Activated naive CD4-positive, alpha-beta T cell treated with anti-CD3 and anti-CD28 coated beads, Interleukin-2, amount 50 U/mL, for 72 hours (primary cell): Measurements from ENCODE around the gene ARL15. TPM values are rescaled to one million over a fixed set of nuclear protein-coding genes. Genes with fewer than 3 reads are reported as not detected.

Experiments
- ATAC-seq, 2 donors: fragments of 150-1000 bp; cut with Tn5 transposase; 2 replicates each; pipeline ENCODE4 v1.10.0; 2021; ENCODE audit warnings: mild to moderate bottlenecking in 2 of 2, moderate library complexity in 2 of 2
- DNase-seq, 2 donors: peaks; one replicate each; pipeline ENCODE4 v3.0.0; 2021 to 2022; ENCODE audit warnings: low spot score in 2 of 2
- H3K27ac Mint-ChIP-seq, 2 donors: one replicate each; pipeline ENCODE4 v1.8.0; 2022; ENCODE audit warnings: mild to moderate bottlenecking in 2 of 2, mixed read lengths in 2 of 2
- H3K36me3 Mint-ChIP-seq, 2 donors: one replicate each; pipeline ENCODE4 v1.8.0; 2022; ENCODE audit warnings: mixed read lengths in 2 of 2
- H3K9me3 Mint-ChIP-seq, 2 donors: one replicate each; pipeline ENCODE4 v1.8.0; 2022; ENCODE audit warnings: mixed read lengths in 2 of 2
- total RNA-seq, 2 donors: library from RNA; stranded (reverse); gene quantifications; one replicate each; pipeline ENCODE4 v1.2.3, GENCODE V29; 2022

Gene ARL15
- total RNA-seq, 2 donors from 2014 or later = 7.1 to 10.2 TPM

DNA sequence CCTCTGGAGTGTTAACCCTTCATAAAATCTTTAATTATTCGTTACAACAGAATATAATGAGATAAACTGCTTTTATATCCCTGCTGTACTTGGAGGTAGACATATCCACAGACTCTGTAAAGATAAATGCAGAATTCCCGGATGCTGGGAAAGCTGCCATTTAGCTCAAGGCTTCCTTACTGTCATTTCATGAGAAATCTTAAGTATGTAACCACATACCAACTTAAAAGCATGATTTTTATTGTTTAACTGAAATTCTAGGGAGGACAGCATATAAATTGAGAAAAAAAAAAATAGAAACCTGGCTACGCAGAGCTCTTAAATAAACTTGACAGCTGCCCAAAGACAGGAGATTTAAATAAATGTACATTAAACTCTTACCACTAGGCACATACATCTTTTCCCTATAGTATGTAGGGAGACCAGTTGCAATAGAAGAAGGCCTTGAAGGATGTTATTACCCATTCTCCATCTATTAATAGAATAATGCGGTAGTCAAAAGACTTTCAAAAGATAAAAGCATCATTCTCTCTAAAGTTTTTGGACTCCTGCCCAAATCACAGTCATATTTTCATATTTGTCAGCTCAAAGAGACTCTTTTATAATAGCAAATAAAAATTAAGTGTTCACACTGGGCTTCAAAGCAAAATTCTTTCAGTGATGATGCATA lies 376.1 kb downstream of the ARL15 start:
- Mint-ChIP-seq H3K27ac (no peak overlapping the region), H3K36me3 (no peaks in the 10 kb centered on the region), H3K9me3 (no peaks in the 10 kb centered on the region)
- DNase-seq (no peak), ATAC-seq (no peak)

DNA sequence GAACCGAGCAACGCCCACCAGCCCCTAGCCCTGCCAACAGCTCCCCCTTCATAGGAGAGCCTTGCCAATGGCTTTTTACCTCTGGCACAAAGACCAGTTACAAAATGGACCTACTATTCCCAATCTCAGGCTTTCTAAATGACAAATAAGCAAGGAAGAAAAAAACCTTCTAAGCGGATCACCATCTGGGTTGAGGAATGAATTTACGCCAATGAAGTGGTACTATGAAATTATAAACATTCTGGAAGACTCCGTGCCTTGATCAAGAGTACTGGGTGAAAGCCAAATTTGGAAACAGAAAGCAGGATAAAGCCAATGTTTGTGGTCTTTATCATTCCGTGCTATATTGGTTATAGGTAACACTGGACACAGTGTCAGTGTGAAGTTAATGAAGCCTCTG lies 378.0 kb downstream of the ARL15 start:
- Mint-ChIP-seq H3K36me3 (no peaks in the 10 kb centered on the region), H3K27ac (no peak overlapping the region), H3K9me3 (no peaks in the 10 kb centered on the region)
- no peak for ATAC-seq
- DNase-seq = no peak

DNA sequence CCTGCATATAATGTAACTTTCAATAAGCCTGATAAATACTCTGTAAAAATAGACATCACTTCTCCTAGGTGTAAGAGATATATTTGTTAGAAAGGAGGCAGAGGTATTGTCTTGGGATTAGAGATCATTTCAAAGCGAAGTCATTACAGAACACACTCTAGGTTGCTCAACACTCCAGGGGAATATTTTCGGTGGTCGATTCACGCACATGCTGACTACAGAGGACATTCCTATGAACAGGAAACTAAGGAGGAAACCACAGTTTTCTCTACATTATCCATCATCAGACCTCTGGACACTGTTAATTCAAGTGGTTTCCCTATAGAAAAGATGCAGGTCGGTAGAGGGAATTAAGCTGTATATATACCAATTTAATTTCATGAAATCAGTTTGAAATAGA lies 379.9 kb downstream of the ARL15 start:
- ATAC-seq (no peak), DNase-seq (no peak)
- no peaks in the 10 kb centered on the region for H3K36me3 Mint-ChIP-seq
- no peaks in the 10 kb centered on the region for H3K9me3 Mint-ChIP-seq
- no peak overlapping the region for H3K27ac Mint-ChIP-seq

DNA sequence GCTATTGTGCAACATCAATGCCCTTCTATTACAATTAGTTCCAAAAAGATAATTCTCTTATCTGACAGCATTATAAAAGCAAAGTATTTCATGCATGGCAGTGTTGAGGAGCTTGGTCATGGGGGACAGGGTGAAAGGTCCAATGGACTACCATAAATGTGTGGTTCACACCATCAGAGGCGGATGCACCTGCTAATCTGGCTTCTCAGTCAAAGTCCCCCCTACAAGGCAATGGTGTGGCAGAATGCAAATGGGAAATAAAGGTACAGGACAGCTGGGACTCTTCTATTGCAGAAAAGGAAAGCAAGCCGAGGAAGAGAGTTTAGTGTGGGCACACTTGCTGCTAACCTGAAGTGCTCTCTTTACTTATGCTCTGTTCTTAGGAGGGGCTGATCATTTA lies 380.8 kb downstream of the ARL15 start:
- no peak for DNase-seq
- Mint-ChIP-seq H3K9me3 (no peaks in the 10 kb centered on the region), H3K36me3 (no peaks in the 10 kb centered on the region), H3K27ac (no peak overlapping the region)
- no peak for ATAC-seq

DNA sequence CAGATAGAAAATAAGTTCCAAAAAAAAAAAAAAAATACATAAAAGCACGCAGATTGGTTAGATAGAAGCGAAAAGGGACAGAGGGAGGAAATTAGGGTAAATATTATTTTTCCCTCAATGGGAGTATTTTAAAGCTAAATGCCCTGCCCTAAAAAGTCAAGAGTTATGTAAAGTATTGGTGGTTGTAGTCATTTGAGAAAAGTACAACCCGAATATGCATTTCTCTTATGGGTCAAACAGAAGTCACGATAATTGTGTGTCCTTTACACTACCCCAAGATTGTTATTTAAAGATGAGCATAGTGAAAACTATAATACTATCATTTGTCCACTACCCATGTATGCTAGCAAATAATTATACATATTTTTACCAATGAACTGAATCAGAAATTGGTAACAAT lies 381.2 kb downstream of the ARL15 start:
- ATAC-seq = no peak
- no peaks in the 10 kb centered on the region for H3K36me3 Mint-ChIP-seq
- no peak for DNase-seq
- H3K9me3 Mint-ChIP-seq = no peaks in the 10 kb centered on the region
- no peak overlapping the region for H3K27ac Mint-ChIP-seq

DNA sequence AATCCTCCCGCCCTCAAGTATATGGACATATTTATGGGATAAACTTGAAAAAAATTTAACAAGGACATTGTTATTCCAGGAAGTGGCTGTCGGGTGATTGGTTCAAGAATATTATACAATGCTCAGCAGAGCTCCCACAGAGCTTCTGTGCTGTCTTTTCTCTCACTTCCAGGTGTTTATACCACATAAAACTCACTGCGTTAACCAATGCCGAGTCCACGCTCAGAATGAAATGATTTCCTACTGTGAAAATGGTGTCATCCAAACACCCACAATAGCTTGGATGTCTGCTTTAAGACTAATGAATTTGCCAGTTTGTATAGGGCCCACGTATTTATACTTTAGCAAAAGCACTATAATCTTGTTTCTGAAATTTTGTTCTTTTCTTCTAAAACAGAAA lies 381.7 kb downstream of the ARL15 start:
- no peak overlapping the region for H3K27ac Mint-ChIP-seq

DNA sequence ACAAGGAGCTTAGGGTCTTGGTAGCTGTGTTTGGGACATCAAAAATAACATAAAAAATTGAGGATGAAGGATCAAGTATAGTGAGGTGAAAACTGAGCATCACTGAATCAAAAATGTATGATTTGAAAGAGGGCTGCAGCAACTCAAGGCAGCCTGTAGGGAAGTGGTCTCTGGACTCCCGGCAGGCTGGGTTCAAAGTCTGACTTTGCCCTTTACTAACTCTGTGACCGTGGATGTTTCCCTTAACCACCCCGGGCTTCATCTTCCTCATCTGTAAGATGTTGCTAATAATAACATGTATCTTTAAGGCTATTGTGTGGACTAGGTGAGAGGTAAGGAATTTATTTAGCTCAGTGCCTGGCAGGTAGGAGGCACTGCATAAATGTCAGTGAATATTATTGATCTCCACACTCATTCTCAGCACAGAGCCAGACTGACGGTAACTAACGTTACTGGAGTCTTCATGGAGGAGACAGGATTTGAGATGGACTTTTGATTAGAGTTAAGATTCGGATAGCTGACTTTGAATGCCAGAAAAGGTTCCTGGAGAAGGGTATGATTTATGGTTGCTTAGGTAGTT lies 382.6 kb downstream of the ARL15 start:
- Mint-ChIP-seq H3K27ac (no peak overlapping the region), H3K36me3 (no peaks in the 10 kb centered on the region), H3K9me3 (no peaks in the 10 kb centered on the region)
- no peak for DNase-seq
- ATAC-seq = no peak

More for the DNA sequence above, 381.7 kb downstream of the ARL15 start:
- H3K36me3 Mint-ChIP-seq = no peaks in the 10 kb centered on the region
- ATAC-seq (no peak), DNase-seq (no peak)
- no peaks in the 10 kb centered on the region for H3K9me3 Mint-ChIP-seq

DNA sequence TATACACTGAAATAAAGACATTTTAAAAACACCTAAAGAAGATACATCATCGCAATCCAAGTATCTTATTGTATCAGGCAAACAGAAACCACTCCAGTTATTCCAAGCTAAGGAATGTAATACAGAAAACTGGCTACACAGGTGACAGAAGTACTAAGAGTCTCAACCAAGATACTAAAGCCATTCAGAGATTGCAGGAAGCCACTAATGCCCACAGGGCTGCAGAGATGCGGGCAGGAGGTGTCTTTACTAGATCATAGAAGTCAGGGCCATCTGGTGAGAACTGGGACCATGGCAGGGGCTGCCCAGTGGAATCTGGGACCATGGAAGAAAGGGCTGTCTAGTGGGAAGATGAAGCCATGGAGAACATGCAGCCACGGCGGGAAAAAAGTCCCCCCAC lies 384.3 kb downstream of the ARL15 start:
- H3K9me3 Mint-ChIP-seq = no peaks in the 10 kb centered on the region

DNA sequence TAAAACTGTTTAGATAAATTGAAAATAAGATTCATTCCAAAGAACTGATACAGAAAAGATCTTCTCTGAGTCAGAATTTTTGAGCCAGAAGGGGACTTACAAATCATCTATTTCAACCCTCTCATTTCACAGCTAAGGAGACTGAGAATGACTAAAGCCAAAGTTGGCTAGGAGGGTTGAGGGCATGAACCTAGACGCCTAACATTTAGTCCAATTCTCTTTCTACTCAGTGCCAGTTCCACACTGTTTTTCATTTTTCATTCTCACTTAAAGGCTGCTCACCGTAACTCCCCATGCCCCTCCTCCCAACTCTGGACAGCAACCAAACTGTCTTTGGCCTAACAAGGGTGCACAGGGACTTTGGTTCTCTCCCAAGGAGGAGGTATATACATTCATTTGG lies 386.0 kb downstream of the ARL15 start:
- Mint-ChIP-seq H3K9me3 (no peaks in the 10 kb centered on the region), H3K36me3 (no peaks in the 10 kb centered on the region), H3K27ac (peak overlapping the region in 1 of 2 donors; percentile 13)
- DNase-seq (no peak), ATAC-seq (no peak)

More for the DNA sequence above, 384.3 kb downstream of the ARL15 start:
- ATAC-seq (no peak), DNase-seq (no peak)
- H3K27ac Mint-ChIP-seq = no peak overlapping the region
- no peaks in the 10 kb centered on the region for H3K36me3 Mint-ChIP-seq

DNA sequence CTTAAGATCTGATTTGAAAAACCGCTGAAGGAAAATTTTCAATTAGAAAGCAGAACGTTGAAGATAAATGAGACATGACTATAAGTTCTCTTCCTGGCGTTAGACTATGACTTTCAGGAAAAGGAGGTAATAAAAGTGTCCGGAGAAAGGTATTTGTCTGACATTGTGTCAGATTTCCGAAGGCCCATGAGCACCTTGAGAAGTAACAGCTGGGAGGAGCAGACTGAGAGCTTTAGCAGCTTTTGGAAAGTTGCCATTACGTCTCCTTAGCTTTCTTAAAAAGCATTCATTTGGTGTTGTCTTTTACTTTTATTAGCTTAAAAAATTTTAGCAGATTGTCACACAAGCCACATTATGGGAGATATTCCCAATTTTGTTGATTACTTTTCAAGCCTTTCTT lies 386.4 kb downstream of the ARL15 start:
- ATAC-seq = no peak
- H3K9me3 Mint-ChIP-seq = no peaks in the 10 kb centered on the region
- H3K27ac Mint-ChIP-seq = no peak overlapping the region
- DNase-seq = no peak
- H3K36me3 Mint-ChIP-seq = no peaks in the 10 kb centered on the region

DNA sequence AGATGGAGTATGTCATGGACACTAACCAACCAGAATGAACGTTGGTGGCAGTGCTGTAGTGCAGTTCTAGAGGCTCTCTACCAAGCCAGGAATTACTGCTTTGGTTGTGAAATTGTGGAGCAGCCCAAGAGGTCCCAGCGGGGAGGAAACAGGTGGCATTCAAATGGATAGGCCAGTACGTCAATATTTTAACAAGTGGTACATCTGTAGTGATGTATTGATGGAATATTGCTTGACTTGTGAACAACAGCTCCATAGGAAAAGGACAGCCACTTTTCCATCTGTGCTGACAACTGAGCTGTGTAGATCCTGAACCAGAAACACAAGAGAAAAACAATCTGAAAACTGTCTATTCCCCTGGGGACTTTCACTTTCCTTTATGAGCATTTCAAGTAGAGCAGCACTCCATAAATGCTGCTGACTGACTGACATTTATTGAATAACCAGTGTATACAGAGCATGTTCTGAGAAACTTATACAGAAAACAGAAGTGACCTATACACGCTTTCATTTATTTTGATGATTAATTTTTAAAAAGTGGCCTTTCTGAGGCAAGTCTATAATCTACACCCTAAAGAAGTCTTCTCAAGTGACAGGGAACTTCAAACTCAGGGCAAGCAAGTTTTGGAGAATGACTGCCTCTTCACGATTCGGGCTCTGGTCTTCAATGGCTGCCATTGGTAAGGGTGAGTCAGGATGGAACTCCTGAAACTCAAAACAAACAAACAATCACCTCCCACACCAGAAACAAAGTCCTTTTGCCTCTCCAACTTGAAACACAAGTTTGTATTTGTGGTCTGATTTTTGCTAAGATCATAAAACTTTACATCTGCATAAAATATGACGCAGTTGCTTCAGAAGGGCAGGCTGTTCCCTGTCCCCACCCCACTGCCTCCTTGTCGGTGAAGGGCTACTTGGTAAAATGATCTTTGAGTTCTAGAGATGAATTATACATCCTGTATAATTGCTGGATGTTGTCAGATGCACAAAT lies 387.6 kb downstream of the ARL15 start:
- Mint-ChIP-seq H3K36me3 (no peaks in the 10 kb centered on the region), H3K27ac (no peak overlapping the region), H3K9me3 (no peaks in the 10 kb centered on the region)
- ATAC-seq (no peak), DNase-seq (no peak)

DNA sequence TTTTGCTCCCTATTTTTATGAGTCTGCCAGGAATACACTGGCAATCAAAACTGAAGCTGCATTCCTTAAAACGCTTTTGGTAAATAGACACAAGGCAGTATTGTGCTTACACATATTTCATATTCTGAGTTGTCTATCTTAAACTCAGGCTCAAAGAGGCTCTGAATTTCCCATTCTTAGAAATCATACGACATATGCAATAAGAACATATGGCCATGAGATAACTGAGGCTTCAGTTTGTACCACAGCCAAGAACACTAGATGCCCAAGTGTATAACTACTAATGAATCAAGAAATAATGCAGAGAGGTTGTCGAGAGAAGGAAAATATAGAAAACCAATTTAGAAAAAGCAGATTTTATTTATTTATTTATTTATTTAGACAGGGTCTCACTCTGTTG lies 392.5 kb downstream of the ARL15 start:
- ATAC-seq (no peak), DNase-seq (no peak)
- H3K27ac Mint-ChIP-seq = no peak overlapping the region
- H3K9me3 Mint-ChIP-seq = no peaks in the 10 kb centered on the region
- H3K36me3 Mint-ChIP-seq = no peaks in the 10 kb centered on the region

DNA sequence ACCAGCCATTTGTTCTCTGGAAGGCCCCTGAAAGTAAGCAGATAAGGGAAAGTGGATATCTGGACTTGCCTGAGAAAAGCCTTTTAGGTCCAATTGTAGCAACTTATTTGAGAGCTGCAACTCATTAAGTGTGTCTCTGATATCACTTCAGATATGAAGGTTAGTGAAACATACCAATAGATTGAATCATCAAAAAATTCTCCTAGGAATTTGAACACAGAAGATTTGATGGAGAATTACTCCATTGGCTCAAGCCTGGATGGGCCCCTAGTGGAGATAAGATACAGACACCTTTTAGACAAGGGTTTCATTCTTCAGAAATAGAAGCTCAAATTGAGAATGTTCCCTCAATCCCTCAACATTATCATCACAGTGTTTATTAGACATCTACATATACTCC lies 393.3 kb downstream of the ARL15 start:
- no peak for ATAC-seq
- H3K36me3 Mint-ChIP-seq = no peaks in the 10 kb centered on the region
- DNase-seq = no peak

DNA sequence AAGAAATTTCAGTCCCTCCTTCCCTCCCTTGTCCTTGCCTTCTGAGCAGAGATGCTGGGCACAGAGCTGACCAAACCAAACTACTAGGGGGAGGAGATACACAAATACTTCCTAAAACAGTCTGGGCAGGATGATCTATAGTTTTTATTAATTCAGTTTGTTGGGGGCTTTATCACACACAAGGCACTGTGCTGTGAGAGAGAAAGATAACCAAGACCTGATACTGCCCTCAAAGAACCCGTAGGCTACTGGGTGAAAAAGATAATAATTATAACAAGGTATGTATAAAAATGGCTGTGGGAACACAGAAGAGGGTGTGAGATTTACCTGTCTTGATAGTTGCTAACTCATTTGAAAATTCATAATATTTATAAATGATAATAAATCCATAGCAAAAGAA lies 395.3 kb downstream of the ARL15 start:
- H3K27ac Mint-ChIP-seq = no peak overlapping the region
- H3K36me3 Mint-ChIP-seq = no peaks in the 10 kb centered on the region
- ATAC-seq (no peak), DNase-seq (no peak)
- H3K9me3 Mint-ChIP-seq = no peaks in the 10 kb centered on the region

More for the DNA sequence above, 393.3 kb downstream of the ARL15 start:
- Mint-ChIP-seq H3K9me3 (no peaks in the 10 kb centered on the region), H3K27ac (no peak overlapping the region)

DNA sequence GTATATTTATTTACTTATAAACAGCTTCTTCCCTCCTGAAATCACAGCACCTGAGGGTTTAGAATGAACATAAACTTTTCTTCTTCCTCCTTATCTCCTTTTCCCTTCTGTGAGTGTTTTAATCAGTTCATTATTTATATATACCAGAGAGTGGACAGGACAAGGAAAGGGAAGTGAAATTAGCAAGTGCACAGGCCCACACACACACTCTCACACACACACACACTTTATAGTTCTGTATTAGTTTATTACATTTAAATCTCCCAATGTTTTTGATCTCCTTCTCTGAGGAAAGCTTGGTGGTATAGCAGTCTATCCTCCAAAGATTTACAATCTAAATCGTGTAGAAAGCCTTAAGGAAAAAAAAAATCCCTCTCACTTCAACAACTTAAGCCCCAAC lies 396.4 kb downstream of the ARL15 start:
- no peak for DNase-seq
- Mint-ChIP-seq H3K9me3 (no peaks in the 10 kb centered on the region), H3K27ac (no peak overlapping the region), H3K36me3 (no peaks in the 10 kb centered on the region)
- no peak for ATAC-seq

DNA sequence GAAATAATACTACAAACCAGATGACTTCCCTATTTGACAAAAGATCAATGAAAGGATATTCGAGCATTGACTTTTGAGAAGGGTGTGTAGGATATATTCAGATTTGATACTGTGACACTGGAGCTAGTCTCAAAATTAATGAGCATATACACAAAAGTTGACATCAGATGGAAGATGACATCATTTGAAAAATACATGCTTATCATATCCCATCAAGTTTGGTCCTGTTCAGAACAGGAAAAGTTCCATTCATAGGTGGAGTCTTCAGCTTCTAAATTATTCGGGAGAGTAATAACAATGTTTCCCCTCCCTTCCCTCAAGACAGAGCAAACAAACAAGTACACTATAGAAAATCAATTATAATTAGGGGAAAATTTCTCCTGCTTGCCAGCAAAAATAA lies 401.6 kb downstream of the ARL15 start:
- no peaks in the 10 kb centered on the region for H3K36me3 Mint-ChIP-seq
- no peaks in the 10 kb centered on the region for H3K9me3 Mint-ChIP-seq
- DNase-seq = no peak
- no peak overlapping the region for H3K27ac Mint-ChIP-seq
- no peak for ATAC-seq

DNA sequence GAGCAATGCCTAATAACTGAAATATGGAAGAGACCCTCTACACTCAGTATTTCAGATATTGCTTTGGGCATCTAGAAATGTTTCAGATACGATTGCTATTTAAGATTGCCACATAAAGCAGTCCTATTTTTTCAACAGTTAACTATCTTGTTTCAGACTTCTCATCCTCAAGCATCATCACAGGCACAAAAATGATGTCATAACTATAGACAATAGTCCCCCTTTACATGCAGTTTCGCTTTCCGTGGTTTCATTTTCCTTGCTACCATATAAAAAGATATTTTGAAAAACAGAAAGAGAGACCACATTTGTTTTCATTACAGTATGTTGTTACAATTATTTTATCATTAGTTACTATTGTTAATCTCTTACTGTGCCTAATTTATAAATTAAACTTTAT lies 402.5 kb downstream of the ARL15 start:
- no peak for DNase-seq
- ATAC-seq = no peak
- Mint-ChIP-seq H3K36me3 (no peaks in the 10 kb centered on the region), H3K27ac (no peak overlapping the region), H3K9me3 (no peaks in the 10 kb centered on the region)
